GM23338 (cell line): ENCODE measurements around the gene THAP8.

Source experiments
- CREB1 ChIP-seq: fragments of 250-450 bp; sonication (Bioruptor Pico); IDR thresholded peaks from 2 replicates; pipeline ENCODE4 v1.5.0; 2020; ENCODE audit warnings: low read depth, mild to moderate bottlenecking, moderate library complexity
- CTCF ChIP-seq, 2 experiments: fragments of 200-600 bp in 1 of 2; sonication (generic) in 1 of 2; conservative IDR thresholded peaks; 2 replicates each; pipeline versions ENCODE4 v1.5.1 to v1.6.1; 2016 to 2017; ENCODE audit warnings: antibody characterized with exemption in 2 of 2, low read depth in 2 of 2, mild to moderate bottlenecking in 2 of 2, moderate library complexity in 1 of 2
- ETS1 ChIP-seq: IDR thresholded peaks from 2 replicates; pipeline ENCODE4 v1.6.1; 2016; ENCODE audit warnings: antibody characterized with exemption
- EZH2 ChIP-seq: fragments of 200-600 bp; sonication (generic); IDR thresholded peaks from one replicate; pipeline ENCODE4 v1.8.0; 2017; ENCODE audit warnings: antibody characterized with exemption, mild to moderate bottlenecking, low read depth; ENCODE audit not compliant: unreplicated experiment
- EZH2phosphoT487 ChIP-seq: fragments of 200-600 bp; sonication (generic); IDR thresholded peaks from one replicate; pipeline ENCODE4 v1.8.1; 2018; ENCODE audit warnings: antibody characterized with exemption; ENCODE audit not compliant: unreplicated experiment
- JUNB ChIP-seq: IDR thresholded peaks from one replicate; pipeline ENCODE4 v1.6.1; 2016; ENCODE audit warnings: antibody characterized with exemption; ENCODE audit not compliant: unreplicated experiment
- NANOG ChIP-seq: IDR thresholded peaks from 2 replicates; pipeline ENCODE4 v1.6.1; 2016; ENCODE audit warnings: antibody characterized with exemption, borderline replicate concordance
- POLR2AphosphoS5 ChIP-seq: IDR thresholded peaks from 2 replicates; pipeline ENCODE4 v1.6.1; 2016; ENCODE audit warnings: antibody characterized with exemption, low read depth
- REST ChIP-seq: IDR thresholded peaks from one replicate; pipeline ENCODE4 v1.6.1; 2018; ENCODE audit warnings: antibody characterized with exemption; ENCODE audit not compliant: unreplicated experiment
- ZNF114 ChIP-seq: fragments of 250-450 bp; sonication (Bioruptor Pico); IDR thresholded peaks from 2 replicates; pipeline ENCODE4 v1.5.0; 2020; ENCODE audit warnings: mild to moderate bottlenecking, moderate library complexity
- ZNF331 ChIP-seq: fragments of 250-450 bp; sonication (Bioruptor Pico); IDR thresholded peaks from 2 replicates; pipeline ENCODE4 v1.5.0; 2020; ENCODE audit warnings: low read depth, mild to moderate bottlenecking, moderate library complexity
- ZNF462 ChIP-seq: fragments of 250-450 bp; sonication (Bioruptor Pico); IDR thresholded peaks from 2 replicates; pipeline ENCODE4 v1.5.0; 2020; ENCODE audit warnings: mild to moderate bottlenecking, moderate library complexity

GRCh38 chr19:36081385-36081784 is 27.3 kb upstream of the THAP8 start:
- TF ChIP-seq CTCF (conservative IDR thresholded peaks at IDR 0.05; ENCODE audit: low read depth in 2 of 2) (no peak), POLR2AphosphoS5 (no peak), EZH2phosphoT487 (no peak), CREB1 (CRISPR knock-in tag) (no peak), EZH2 (no peak), ETS1 (no peak), REST (no peak), NANOG (no peak), JUNB (no peak), ZNF462 (CRISPR knock-in tag) (no peak), ZNF331 (CRISPR knock-in tag) (no peak), ZNF114 (CRISPR knock-in tag) (no peak)
